ENCODE measurements around the gene SPEM1.

Gene SPEM1

DNA sequence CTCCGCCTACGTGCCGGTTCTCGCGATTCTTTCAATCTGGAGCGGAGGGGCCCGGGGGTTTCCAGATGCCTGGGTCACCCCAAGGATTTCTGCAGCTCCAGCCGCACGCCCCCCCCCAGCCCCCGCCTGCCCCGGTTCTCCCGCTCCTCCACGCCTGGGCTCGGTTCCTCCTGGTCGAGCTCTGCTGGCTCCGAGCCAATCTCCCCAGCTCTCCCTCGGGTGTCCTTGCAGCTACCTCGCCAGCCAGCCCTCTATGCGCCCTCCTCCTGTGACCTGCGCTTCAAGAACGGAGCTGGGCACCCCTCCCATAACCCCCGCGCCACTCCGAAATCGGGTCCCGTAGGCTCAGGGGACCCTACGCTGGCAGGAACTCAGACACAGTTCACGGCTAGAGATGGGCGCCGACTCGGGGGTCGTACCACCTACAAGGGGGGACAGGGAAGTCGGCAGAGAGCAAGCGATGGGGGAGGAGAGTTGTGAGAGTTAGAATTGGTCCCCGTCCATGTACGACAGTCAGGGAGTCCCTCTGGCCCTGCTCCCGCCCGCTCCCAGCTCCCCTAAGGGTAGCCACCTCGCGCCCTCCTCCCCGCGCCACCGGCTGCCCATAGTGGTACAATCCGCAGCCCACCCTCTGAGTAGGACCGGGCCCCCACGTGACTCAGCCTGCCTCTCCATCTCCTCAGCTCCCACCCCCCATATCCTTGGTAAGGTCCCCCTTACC is 20.1 kb downstream of the SPEM1 start:
- no peak for DNase-seq (ENCODE audit: low spot score)

- no peak for DNase-seq (ENCODE audit: low spot score)
These were observed 20.7 kb downstream of the SPEM1 start for GRCh38 chr17:7440834-7441195.

DNA sequence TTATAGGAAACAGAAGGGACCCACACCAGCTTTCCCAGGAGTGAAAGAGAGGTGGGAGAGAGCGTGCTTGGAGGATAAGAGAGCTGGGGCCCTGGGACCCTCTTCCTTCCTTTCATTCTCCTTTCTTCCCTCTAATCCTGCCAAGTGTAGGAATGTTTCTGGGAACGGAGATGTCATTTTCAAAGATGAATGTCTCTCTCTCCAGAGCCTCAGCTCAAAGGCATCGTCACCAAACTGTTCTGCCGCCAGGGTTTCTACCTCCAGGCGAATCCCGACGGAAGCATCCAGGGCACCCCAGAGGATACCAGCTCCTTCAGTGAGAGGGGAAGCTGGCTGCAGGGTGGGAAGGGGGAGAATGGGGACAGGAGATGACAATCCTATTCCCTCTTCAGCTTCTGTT is 21.1 kb downstream of the SPEM1 start:
- DNase-seq (ENCODE audit: low spot score) = no peak

DNA sequence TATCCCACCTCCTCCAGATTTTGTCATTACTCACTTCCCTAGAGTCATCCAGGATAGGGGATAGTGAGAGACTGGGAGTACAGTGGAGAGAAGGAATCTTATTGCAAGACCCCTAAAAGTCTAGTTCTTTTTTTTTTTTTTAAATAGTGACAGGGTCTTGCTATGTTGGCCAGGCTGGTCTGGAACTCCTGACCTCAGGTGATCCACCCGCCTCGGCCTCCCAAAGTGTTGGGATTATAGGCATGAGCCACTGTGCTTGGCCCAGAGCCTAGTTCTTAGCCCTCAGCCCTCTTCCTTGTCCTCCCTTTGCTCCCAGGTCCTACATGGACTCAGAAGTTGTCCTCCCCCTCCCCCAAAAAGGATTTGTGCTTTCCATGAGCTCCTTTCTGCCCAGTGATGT is 22.0 kb downstream of the SPEM1 start:
- DNase-seq (ENCODE audit: low spot score) = no peak

- DNase-seq (ENCODE audit: low spot score) = peak; percentile 56
These were observed 23.7 kb downstream of the SPEM1 start for GRCh38 chr17:7443499-7444485.

GRCh38 chr17:7444682-7445618 is 24.8 kb downstream of the SPEM1 start, which contains the start of gene CHRNB1:
Gene CHRNB1, plus strand, starts transcription at chr17:7445061. Its CDS starts 67 bp downstream, at chr17:7445128.
- peak; percentile 81 for DNase-seq (ENCODE audit: low spot score)

GRCh38 chr17:7445619-7445968 is 25.5 kb downstream of the SPEM1 start:
- DNase-seq (ENCODE audit: low spot score) = no peak

GRCh38 chr17:7448461-7448860 is 28.3 kb downstream of the SPEM1 start:
- DNase-seq (ENCODE audit: low spot score) = no peak

- no peak for DNase-seq (ENCODE audit: low spot score)
These were observed 39.9 kb downstream of the SPEM1 start for GRCh38 chr17:7459961-7460545.

DNA sequence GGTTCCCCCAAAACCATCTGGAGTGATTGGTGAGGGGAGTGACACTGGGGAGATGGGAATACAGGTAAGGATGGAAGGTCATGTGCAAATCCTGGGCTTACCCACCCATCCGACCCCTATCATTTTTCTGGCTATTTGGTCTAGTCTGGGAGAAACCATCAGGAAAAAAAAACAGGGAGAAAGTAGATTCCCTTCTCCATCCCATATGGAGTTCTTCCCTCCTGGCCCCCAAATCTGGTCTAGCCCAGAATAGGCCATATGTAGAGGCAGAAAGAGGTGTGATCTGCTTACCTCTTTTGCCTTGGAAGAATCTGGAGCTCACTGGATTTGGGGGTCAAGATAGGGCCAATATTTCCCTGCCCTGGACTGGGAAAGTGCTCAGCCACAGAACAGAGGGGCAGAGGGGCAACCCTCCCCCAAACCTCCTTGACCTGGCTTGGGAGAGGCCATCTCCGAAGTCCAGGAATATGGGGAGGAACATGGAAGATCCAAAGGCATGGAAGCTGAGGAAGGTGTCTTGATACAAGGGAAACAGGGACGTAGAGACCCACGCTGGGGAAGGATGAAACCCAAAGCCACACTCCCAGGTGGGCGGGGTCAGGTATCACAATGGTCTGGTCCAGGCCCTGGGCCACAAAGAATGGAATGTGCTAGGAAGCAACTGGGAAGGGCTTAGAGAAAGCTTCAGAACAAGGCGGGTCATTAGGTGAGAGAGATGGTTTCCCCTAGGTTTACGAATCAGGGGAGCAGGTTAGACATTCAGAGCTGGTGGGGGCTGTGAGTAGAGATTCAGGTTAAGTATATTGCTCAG is 40.9 kb downstream of the SPEM1 start:
- DNase-seq (ENCODE audit: low spot score) = no peak

DNA sequence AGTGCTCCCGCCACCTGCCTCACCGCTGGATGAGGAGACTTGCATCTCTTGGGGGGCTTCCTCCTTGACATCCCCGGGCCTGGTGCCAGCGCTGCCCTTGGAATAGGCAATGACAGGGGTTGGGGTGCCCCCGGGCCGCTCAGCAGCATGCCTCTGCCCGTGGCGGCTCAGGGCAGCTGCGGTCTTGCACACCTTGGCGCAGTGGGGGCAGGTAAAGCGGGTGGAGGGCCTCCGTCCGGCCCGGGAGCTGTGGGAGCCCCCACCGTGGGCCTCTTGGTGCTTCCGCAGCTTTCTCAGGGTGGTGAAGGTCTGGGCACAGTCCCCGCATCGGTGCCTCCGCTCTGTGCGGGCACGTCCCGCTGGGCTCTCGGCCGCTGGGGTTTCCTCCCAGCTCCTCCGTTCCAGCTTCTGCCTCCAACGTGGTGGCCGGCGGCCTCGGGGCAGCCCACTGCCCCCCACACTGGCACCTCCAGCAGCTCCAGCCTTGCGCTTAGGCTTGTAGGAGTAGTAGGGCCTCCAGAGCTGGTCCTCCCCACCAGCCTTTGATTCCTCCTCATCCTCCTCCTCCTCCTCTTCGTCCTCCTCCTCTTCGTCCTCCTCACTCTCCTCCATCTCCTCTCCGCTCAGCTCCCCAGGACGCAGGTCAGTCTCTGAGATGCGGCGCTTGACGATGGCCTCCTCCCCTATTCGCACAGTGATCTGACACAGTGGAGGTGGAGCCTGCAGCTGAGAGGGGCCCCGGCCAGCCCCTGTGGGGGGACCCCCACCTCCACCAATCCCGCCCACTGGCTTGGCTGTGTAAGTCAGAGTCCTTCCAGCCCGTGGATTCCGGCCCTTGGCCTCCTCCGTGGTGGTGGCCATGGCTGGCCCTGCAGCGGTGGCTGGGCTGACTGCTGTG is 42.6 kb downstream of the SPEM1 start:
- DNase-seq (ENCODE audit: low spot score) = no peak

GRCh38 chr17:7463372-7463846 is 43.3 kb downstream of the SPEM1 start:
- no peak for DNase-seq (ENCODE audit: low spot score)

DNA sequence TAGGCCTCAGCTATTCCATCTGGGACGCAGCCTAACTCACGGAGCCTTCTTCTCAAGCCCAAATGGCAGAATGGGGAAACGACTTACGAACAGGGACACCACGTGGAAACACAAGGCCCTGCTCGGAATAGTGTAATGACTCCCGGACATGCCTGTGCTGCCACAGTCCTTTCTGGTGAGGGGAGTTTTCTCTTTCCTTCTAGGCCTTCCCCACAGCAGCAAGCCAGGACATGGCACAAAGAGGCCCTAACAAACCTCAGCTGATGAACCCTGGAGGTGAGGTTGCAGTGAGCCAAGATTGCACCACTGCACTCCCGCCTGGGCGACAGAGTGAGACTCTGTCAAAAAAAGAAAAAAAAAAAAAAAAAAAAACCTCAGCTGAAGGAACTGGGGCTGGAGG is 44.0 kb downstream of the SPEM1 start:
- no peak for DNase-seq (ENCODE audit: low spot score)

GRCh38 chr17:7465597-7466275 is 45.6 kb downstream of the SPEM1 start:
- no peak for DNase-seq (ENCODE audit: low spot score)

- DNase-seq (ENCODE audit: low spot score) = no peak
These were observed 46.2 kb downstream of the SPEM1 start for GRCh38 chr17:7466318-7466638.

DNA sequence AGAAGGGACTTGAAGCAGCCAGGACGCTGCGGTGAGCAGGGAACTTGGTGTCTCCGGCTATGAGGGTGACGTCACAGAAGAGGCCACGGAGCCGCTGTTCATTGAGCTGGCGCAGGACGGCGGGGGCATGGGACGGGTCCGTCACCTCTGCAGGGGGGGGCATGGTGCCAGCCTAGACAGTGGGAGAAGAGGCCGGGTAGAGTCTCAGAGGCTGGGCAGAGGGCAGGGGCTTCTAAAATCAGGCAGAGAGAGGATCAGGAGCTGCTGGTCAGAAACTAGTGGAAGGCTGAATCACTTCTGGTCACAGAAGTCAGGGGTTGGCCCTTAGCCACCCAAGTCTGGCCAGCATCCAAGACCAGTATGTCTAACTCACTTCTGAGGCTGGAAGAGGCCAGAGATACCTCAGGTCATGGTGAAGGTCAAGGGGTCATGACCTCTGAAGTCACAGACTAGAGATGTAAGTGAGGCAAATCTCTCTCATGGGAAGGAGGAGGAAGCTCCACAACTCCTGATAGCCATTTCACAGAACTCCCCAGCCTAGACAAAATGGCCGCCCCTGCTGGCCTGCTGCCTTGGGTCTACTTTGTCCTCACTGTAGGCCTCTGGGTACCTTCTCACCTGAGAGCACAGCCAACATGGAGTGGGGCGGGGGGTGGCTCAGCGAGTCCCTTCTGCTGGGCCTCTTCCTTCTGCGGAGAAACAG is 46.7 kb downstream of the SPEM1 start:
- DNase-seq (ENCODE audit: low spot score) = peak; percentile 79

- DNase-seq (ENCODE audit: low spot score) = no peak
These were observed 47.4 kb downstream of the SPEM1 start for GRCh38 chr17:7467498-7467897.

DNA sequence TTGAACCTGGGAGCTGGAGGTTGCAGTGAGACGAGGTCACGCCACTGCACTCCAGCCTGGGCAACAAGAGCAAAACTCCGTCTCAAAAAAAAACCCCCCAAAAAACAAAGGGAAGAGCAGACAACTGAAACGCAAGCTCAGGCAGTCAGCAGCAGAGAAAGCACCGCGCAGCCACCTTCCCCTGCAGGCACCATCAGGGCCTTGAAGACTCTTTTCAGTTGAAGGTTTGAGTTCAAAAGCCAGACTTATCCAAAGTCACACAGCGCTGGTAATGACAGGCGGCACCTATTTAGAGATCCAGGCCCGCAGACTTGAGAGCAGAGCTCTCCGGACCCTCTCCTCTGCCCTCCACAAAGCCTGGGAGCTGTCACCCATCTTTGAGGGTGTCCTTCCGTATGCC is 48.2 kb downstream of the SPEM1 start:
- DNase-seq (ENCODE audit: low spot score) = no peak

Measured in AG08396 (cell line).